ENCODE data around the gene BMP7. TPM values are rescaled to one million over a fixed set of nuclear protein-coding genes. Genes with fewer than 3 reads are reported as not detected.

Gene BMP7
- total RNA-seq, 3 donors from 2014 or later (not counting 1 experiment from before 2014, with no cell fraction given), result not detected

DNA sequence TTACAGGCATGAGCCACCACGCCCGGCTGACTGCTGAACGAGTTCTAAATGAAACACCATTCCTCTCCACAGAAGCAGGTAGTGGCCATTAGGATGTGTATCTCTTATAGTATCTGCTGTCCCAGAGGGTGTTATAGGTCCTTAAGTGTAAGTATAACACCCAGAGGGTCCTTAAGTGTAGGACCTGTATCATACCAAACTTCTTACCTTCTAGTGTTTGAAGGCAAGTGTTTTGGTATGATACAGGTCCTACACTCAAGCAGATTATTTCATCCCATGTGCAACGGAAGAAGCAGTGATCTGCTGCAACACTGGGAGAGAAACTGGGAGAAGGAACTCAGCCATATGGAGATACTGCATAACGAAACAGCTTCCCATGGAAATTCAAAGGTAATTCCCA lies 17.4 kb downstream of the BMP7 start:
- no peak overlapping the region for H3K27ac Mint-ChIP-seq
- no peak overlapping the region for H3K27ac ChIP-seq (ENCODE audit: low read length)
- peaks cover 12 to 22% of the 10 kb centered on the region in 2 donors for H3K4me1 Mint-ChIP-seq
- ATAC-seq (no peak), DNase-seq (no peak)
- H3K36me3 Mint-ChIP-seq, result no peaks in the 10 kb centered on the region
- TF ChIP-seq, protein P1, sequence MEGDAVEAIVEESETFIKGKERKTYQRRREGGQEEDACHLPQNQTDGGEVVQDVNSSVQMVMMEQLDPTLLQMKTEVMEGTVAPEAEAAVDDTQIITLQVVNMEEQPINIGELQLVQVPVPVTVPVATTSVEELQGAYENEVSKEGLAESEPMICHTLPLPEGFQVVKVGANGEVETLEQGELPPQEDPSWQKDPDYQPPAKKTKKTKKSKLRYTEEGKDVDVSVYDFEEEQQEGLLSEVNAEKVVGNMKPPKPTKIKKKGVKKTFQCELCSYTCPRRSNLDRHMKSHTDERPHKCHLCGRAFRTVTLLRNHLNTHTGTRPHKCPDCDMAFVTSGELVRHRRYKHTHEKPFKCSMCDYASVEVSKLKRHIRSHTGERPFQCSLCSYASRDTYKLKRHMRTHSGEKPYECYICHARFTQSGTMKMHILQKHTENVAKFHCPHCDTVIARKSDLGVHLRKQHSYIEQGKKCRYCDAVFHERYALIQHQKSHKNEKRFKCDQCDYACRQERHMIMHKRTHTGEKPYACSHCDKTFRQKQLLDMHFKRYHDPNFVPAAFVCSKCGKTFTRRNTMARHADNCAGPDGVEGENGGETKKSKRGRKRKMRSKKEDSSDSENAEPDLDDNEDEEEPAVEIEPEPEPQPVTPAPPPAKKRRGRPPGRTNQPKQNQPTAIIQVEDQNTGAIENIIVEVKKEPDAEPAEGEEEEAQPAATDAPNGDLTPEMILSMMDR (IDR thresholded peaks at IDR 0.05), result no peak
- no peaks in the 10 kb centered on the region for H3K9me3 Mint-ChIP-seq
- WGBS (ENCODE audit: insufficient coverage), result 86% methylated on average over 3 of the region's 5 CpGs
- no peak overlapping the region for H3K4me3 ChIP-seq (ENCODE audit: low read length)
- H3K36me3 ChIP-seq (ENCODE audit: control insufficient read depth, insufficient read depth, low read length), result no peaks in the 10 kb centered on the region
- no peaks in the 10 kb centered on the region for H3K9me3 ChIP-seq (ENCODE audit: control insufficient read depth, insufficient read depth, low read length)
- no peak overlapping the region for H3K4me3 Mint-ChIP-seq
- intact Hi-C loops (cut with micrococcal nuclease), result no loop called here
- no peaks in the 10 kb centered on the region for H3K27me3 ChIP-seq (ENCODE audit: control insufficient read depth, insufficient read depth, low read length)
- peaks cover 0 to 5% of the 10 kb centered on the region in 2 donors for H3K27me3 Mint-ChIP-seq (ENCODE audit: low read depth in 2 of 2)
- peaks cover 10% of the 10 kb centered on the region for H3K4me1 ChIP-seq (ENCODE audit: control insufficient read depth, insufficient read depth, low read length)

DNA sequence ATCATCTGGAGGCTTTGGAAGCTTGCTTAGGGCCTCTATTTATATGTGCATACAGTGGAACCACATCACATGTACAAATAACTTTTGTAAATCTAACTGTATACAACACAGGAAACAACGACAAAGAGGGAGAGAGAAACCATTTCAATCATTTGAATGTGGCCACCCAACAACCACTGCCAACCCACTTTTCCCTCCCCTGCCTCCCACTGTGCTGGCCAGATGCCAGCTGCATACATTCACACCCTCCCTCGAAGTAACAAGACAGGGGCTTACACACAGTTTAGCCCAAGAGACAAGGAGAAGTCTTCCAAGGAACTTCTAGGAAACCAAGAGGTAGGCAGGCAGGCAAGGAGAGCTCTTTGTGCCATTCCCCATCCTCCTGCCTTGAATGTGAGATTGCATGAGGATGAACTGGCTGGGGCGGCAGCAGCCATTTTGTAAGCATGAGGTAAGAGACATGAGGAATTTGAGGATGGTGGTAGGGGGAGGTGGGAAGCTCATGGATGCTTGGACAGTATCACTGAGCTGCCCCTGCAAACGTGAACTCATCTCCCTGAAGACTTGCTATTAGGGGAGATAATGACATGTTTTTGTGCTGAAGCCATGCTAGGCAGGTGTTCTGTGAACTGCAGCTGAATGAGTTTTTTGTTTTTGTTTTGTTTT lies 18.2 kb downstream of the BMP7 start:
- Histone ChIP-seq H3K27ac (ENCODE audit: low read length) (no peak overlapping the region), H3K4me3 (ENCODE audit: low read length) (no peak overlapping the region), H3K4me1 (ENCODE audit: control insufficient read depth, insufficient read depth, low read length) (peaks cover 10% of the 10 kb centered on the region), H3K9me3 (ENCODE audit: control insufficient read depth, insufficient read depth, low read length) (no peaks in the 10 kb centered on the region), H3K36me3 (ENCODE audit: control insufficient read depth, insufficient read depth, low read length) (no peaks in the 10 kb centered on the region), H3K27me3 (ENCODE audit: control insufficient read depth, insufficient read depth, low read length) (no peaks in the 10 kb centered on the region)
- peaks cover 12 to 22% of the 10 kb centered on the region in 2 donors for H3K4me1 Mint-ChIP-seq
- ATAC-seq (no peak), DNase-seq (no peak)
- H3K27ac Mint-ChIP-seq, result no peak overlapping the region
- peaks cover 0 to 3% of the 10 kb centered on the region in 2 donors for H3K27me3 Mint-ChIP-seq (ENCODE audit: low read depth in 2 of 2)
- intact Hi-C loops (cut with micrococcal nuclease), result no loop called here
- TF ChIP-seq, protein P1 (IDR thresholded peaks at IDR 0.05), result no peak
- whole genome bisulfite sequencing (ENCODE audit: insufficient coverage), result 61% methylated on average over 4 of the region's 4 CpGs
- H3K36me3 Mint-ChIP-seq, result no peaks in the 10 kb centered on the region
- H3K9me3 Mint-ChIP-seq, result no peaks in the 10 kb centered on the region
- no peak overlapping the region for H3K4me3 Mint-ChIP-seq

DNA sequence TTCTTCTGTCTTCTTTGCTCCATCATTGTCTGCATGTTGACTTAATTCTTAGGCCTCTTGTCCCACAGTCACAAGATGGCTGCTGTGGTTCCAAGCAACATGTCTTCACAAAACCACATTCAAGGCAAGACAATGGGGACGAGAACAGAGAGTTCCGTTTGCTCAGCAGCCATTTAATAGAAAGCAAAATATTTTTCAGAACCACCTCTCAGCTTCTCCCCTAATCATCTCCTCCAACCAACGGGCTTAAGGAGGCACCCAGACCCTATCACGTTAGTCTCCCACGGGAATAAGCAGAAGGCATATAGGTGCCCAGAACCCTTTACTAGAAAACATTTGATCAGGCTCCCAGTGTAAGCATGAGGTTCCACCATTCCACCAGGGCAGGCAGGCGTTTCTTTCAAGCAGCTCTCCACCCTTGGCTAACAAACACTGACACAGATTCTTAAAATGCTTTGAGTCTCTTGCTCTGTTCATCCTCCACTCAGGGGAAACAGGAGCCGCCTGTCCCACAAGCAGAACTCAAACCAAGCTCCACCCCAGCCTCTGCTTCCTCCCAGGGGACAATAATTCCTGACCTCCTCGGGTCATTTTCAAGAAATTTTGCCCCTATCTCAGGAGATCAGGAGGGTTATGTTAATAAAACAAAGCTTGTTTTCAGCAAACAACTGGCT lies 19.0 kb downstream of the BMP7 start:
- H3K4me3 ChIP-seq (ENCODE audit: low read length), result no peak overlapping the region
- intact Hi-C loops (cut with micrococcal nuclease), result no loop called here
- no peak overlapping the region for H3K27ac Mint-ChIP-seq
- peaks cover 10% of the 10 kb centered on the region for H3K4me1 ChIP-seq (ENCODE audit: control insufficient read depth, insufficient read depth, low read length)
- H3K4me1 Mint-ChIP-seq, result peaks cover 12 to 22% of the 10 kb centered on the region in 2 donors
- no peaks in the 10 kb centered on the region for H3K36me3 Mint-ChIP-seq
- H3K27ac ChIP-seq (ENCODE audit: low read length), result no peak overlapping the region
- no peaks in the 10 kb centered on the region for H3K9me3 ChIP-seq (ENCODE audit: control insufficient read depth, insufficient read depth, low read length)
- H3K27me3 ChIP-seq (ENCODE audit: control insufficient read depth, insufficient read depth, low read length), result no peaks in the 10 kb centered on the region
- no peak overlapping the region for H3K4me3 Mint-ChIP-seq
- DNase-seq, result no peak
- no peaks in the 10 kb centered on the region for H3K27me3 Mint-ChIP-seq (ENCODE audit: low read depth in 2 of 2)
- ATAC-seq, result no peak
- H3K36me3 ChIP-seq (ENCODE audit: control insufficient read depth, insufficient read depth, low read length), result no peaks in the 10 kb centered on the region
- H3K9me3 Mint-ChIP-seq, result no peaks in the 10 kb centered on the region
- 72% methylated on average over 7 of the region's 8 CpGs for WGBS (ENCODE audit: insufficient coverage)
- TF ChIP-seq, protein P1 (IDR thresholded peaks at IDR 0.05), result no peak

All from natural killer cell (primary cell).